HepG2 (cell line): ENCODE measurements around the gene NTMT1. TPM values are rescaled to one million over a fixed set of nuclear protein-coding genes. Genes with fewer than 3 reads are reported as not detected.

Experiments used
- GTF2F1 ChIP-seq: fragments of 150-350 bp; IDR thresholded peaks from 2 replicates; pipeline ENCODE4 v1.6.1; 2014; ENCODE audit warnings: low read length
- GTF3A ChIP-seq: sonication (generic); formaldehyde crosslinking; conservative IDR thresholded peaks from 2 replicates; pipeline ENCODE4 v1.4.0; 2020; ENCODE audit warnings: mild to moderate bottlenecking, missing genetic modification reagents
- LCORL ChIP-seq, 2 experiments: fragments of 450-650 bp in 1 of 2; sonication (generic) in 1 of 2; formaldehyde crosslinking in 1 of 2; IDR thresholded peaks; 2 replicates each; pipeline versions ENCODE4 v1.5.0 to v1.6.1; 2017 to 2020; ENCODE audit warnings: antibody characterized with exemption in 1 of 2, missing genetic modification reagents in 1 of 2
- MIER2 ChIP-seq: IDR thresholded peaks from 2 replicates; pipeline ENCODE4 v1.6.1; 2016; ENCODE audit warnings: missing biosample characterization, missing genetic modification reagents
- MTERF4 ChIP-seq: sonication (generic); formaldehyde crosslinking; IDR thresholded peaks from 2 replicates; pipeline ENCODE4 v1.8.0; 2023; ENCODE audit warnings: mild to moderate bottlenecking, missing genetic modification reagents
- NFE2L1 ChIP-seq: sonication (generic); formaldehyde crosslinking; IDR thresholded peaks from 2 replicates; pipeline ENCODE4 v1.4.0; 2020; ENCODE audit warnings: missing genetic modification reagents, mild to moderate bottlenecking, borderline replicate concordance
- NFKBIZ ChIP-seq: IDR thresholded peaks from 2 replicates; pipeline ENCODE4 v1.6.1; 2018; ENCODE audit warnings: missing genetic modification reagents, missing compliant biosample characterization
- PAF1 ChIP-seq: IDR thresholded peaks from 2 replicates; pipeline ENCODE4 v1.6.1; 2016; ENCODE audit warnings: missing genetic modification reagents, missing compliant biosample characterization
- PLRG1 ChIP-seq: fragments of 450-650 bp; conservative IDR thresholded peaks from 2 replicates; pipeline ENCODE4 v1.6.1; 2016
- SKI ChIP-seq: fragments of 450-650 bp; IDR thresholded peaks from one replicate; pipeline ENCODE4 v1.6.1; 2018; ENCODE audit warnings: mild to moderate bottlenecking; ENCODE audit not compliant: partially characterized antibody
- SP5 ChIP-seq: IDR thresholded peaks from 2 replicates; pipeline ENCODE4 v1.6.1; 2016; ENCODE audit warnings: low read depth, borderline replicate concordance
- TBL1XR1 ChIP-seq: fragments of 150-350 bp; IDR thresholded peaks from 2 replicates; pipeline ENCODE4 v1.6.1; 2014; ENCODE audit warnings: borderline replicate concordance, low read length; ENCODE audit not compliant: partially characterized antibody
- ZNF329 ChIP-seq: sonication (generic); formaldehyde crosslinking; IDR thresholded peaks from 2 replicates; pipeline ENCODE4 v1.9.0; 2021; ENCODE audit warnings: low read depth, mild to moderate bottlenecking, missing genetic modification reagents
- ZNF557 ChIP-seq: sonication (generic); formaldehyde crosslinking; IDR thresholded peaks from 2 replicates; pipeline ENCODE4 v1.4.0; 2020; ENCODE audit warnings: missing genetic modification reagents
- ZNF75D ChIP-seq: sonication (generic); formaldehyde crosslinking; IDR thresholded peaks from 2 replicates; pipeline ENCODE4 v1.8.1; 2023; ENCODE audit warnings: missing genetic modification reagents, mild to moderate bottlenecking, borderline replicate concordance
- polyA plus RNA-seq, 8 experiments: library from polyadenylated mRNA; depleted of rRNA in 3 of 8; stranded (reverse) in 7 of 8; unstranded in 1 of 8; fragments of >200 nt; fragmentation: Illumina TruSeq in 4 of 8; extraction: Trizol in 4 of 8; gene quantifications; 2 replicates each; pipeline versions ENCODE4 v1.2.1 to v1.2.3, GENCODE V29; 2011 to 2016; ENCODE audit warnings: low read depth in 4 of 8, missing spikeins in 1 of 8, mixed read lengths in 1 of 8; ENCODE audit not compliant: insufficient read depth in 1 of 8
- total RNA-seq, 5 experiments: library from RNA; depleted of rRNA; stranded (reverse); fragments of >200 nt; fragmentation: Illumina TruSeq; extraction: Trizol; gene quantifications; 2 replicates each; pipeline ENCODE4 v1.2.3, GENCODE V29; 2016; ENCODE audit warnings: low read depth in 1 of 5
- TF ChIP-seq, protein P1 (sequence below): sonication (generic); formaldehyde crosslinking; IDR thresholded peaks from 2 replicates; pipeline ENCODE4 v1.4.0; 2020; ENCODE audit warnings: missing genetic modification reagents
- TF ChIP-seq, protein P2 (sequence below): sonication (generic); formaldehyde crosslinking; IDR thresholded peaks from 2 replicates; pipeline ENCODE4 v1.4.0; 2020; ENCODE audit warnings: mild to moderate bottlenecking, missing genetic modification reagents
- TF ChIP-seq, protein P3 (sequence below): sonication (generic); formaldehyde crosslinking; IDR thresholded peaks from 2 replicates; pipeline ENCODE4 v1.5.0; 2020; ENCODE audit warnings: mild to moderate bottlenecking, missing genetic modification reagents

NTMT1 gene
- total and polyA plus RNA-seq, 2 of the 13 experiments (the other 11 are each of a cell fraction or from before 2014, with no cell fraction given) = 49.1 to 53.8 TPM

DNA sequence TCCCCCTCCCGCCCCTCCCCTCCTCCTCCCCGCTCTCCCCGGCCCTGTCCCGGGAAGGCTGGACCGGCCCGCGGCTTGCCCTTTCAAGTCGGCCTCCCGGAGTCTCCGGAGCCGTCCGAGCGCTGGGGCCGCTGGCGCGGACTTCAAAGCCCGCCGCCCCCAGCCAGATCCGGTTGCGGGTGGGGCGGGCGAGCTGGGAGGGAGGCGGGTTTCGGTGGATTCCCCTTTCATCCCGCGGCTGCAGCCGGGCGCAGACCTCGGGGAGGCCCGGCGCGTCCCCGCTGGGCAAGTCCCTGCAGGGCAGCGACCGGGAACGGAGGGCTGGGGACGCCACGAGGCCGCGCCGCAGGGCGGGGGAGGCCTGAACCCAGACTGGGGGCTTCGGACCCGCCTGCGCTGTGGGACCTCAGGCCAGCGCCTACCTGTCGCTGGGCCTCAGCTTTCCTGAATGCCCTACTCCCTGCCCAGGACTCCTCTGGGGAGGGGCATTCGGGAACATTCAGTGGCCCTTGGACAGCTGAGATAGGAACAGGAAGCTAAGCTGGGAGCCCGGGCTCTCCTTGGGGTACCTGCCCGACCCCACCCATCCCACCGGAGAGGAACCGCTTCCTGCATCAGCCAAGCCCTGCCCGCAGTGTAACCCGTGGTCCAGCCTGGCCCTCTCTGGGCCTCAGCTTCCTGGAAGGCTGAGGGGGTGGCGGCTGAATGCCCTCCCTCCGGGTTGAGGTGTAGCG lies 28.4 kb upstream of the NTMT1 start (continued):
- TF ChIP-seq LCORL (IDR thresholded peaks at IDR 0.05) (no peak), LCORL (CRISPR knock-in tag; IDR thresholded peaks at IDR 0.05) (peak; percentile 99), GTF3A (CRISPR knock-in tag) (0 out of 2 replicates have a peak, but pooled peaks have one; percentile 67), NFKBIZ (CRISPR knock-in tag) (peak; percentile 81), MIER2 (no peak), ZNF329 (no peak), SKI (peak; percentile 93), NFE2L1 (CRISPR knock-in tag) (no peak), ZNF75D (no peak), TBL1XR1 (peak; percentile 11), MTERF4 (CRISPR knock-in tag) (no peak), GTF2F1 (no peak), PLRG1 (no peak), SP5 (CRISPR knock-in tag) (peak; percentile 96), PAF1 (CRISPR knock-in tag) (no peak), ZNF557 (CRISPR knock-in tag) (no peak)
- TF ChIP-seq, protein P1, sequence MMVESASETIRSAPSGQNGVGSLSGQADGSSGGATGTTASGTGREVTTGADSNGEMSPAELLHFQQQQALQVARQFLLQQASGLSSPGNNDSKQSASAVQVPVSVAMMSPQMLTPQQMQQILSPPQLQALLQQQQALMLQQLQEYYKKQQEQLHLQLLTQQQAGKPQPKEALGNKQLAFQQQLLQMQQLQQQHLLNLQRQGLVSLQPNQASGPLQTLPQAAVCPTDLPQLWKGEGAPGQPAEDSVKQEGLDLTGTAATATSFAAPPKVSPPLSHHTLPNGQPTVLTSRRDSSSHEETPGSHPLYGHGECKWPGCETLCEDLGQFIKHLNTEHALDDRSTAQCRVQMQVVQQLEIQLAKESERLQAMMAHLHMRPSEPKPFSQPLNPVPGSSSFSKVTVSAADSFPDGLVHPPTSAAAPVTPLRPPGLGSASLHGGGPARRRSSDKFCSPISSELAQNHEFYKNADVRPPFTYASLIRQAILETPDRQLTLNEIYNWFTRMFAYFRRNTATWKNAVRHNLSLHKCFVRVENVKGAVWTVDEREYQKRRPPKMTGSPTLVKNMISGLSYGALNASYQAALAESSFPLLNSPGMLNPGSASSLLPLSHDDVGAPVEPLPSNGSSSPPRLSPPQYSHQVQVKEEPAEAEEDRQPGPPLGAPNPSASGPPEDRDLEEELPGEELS (CRISPR knock-in tag) = peak; percentile 84
- TF ChIP-seq, protein P2, sequence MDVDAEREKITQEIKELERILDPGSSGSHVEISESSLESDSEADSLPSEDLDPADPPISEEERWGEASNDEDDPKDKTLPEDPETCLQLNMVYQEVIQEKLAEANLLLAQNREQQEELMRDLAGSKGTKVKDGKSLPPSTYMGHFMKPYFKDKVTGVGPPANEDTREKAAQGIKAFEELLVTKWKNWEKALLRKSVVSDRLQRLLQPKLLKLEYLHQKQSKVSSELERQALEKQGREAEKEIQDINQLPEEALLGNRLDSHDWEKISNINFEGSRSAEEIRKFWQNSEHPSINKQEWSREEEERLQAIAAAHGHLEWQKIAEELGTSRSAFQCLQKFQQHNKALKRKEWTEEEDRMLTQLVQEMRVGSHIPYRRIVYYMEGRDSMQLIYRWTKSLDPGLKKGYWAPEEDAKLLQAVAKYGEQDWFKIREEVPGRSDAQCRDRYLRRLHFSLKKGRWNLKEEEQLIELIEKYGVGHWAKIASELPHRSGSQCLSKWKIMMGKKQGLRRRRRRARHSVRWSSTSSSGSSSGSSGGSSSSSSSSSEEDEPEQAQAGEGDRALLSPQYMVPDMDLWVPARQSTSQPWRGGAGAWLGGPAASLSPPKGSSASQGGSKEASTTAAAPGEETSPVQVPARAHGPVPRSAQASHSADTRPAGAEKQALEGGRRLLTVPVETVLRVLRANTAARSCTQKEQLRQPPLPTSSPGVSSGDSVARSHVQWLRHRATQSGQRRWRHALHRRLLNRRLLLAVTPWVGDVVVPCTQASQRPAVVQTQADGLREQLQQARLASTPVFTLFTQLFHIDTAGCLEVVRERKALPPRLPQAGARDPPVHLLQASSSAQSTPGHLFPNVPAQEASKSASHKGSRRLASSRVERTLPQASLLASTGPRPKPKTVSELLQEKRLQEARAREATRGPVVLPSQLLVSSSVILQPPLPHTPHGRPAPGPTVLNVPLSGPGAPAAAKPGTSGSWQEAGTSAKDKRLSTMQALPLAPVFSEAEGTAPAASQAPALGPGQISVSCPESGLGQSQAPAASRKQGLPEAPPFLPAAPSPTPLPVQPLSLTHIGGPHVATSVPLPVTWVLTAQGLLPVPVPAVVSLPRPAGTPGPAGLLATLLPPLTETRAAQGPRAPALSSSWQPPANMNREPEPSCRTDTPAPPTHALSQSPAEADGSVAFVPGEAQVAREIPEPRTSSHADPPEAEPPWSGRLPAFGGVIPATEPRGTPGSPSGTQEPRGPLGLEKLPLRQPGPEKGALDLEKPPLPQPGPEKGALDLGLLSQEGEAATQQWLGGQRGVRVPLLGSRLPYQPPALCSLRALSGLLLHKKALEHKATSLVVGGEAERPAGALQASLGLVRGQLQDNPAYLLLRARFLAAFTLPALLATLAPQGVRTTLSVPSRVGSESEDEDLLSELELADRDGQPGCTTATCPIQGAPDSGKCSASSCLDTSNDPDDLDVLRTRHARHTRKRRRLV = peak; percentile 81; the same call in 1 of the 2 replicates
- TF ChIP-seq, protein P3, sequence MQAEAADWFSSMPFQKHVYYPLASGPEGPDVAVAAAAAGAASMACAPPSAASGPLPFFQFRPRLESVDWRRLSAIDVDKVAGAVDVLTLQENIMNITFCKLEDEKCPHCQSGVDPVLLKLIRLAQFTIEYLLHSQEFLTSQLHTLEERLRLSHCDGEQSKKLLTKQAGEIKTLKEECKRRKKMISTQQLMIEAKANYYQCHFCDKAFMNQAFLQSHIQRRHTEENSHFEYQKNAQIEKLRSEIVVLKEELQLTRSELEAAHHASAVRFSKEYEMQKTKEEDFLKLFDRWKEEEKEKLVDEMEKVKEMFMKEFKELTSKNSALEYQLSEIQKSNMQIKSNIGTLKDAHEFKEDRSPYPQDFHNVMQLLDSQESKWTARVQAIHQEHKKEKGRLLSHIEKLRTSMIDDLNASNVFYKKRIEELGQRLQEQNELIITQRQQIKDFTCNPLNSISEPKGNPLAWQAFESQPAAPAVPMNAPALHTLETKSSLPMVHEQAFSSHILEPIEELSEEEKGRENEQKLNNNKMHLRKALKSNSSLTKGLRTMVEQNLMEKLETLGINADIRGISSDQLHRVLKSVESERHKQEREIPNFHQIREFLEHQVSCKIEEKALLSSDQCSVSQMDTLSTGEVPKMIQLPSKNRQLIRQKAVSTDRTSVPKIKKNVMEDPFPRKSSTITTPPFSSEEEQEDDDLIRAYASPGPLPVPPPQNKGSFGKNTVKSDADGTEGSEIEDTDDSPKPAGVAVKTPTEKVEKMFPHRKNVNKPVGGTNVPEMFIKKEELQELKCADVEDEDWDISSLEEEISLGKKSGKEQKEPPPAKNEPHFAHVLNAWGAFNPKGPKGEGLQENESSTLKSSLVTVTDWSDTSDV (CRISPR knock-in tag) = no peak; the same call in 1 of the 2 replicates
